T-helper 1 cell treated with Interleukin-12 subunit alpha and Interleukin-12 subunit beta and Interleukin-4 antibody, amounts not matched to agents 30 μg/mL and 1 μg/mL, for 36 hours (primary cell): ENCODE results near the gene PHRF1.
A peak's percentile ranks its signal among the peaks of the same experiment; 100 is the strongest.

ENCODE experiments used
- H3K27ac Mint-ChIP-seq: one replicate; pipeline ENCODE4 v1.8.0; 2021; ENCODE audit warnings: mild to moderate bottlenecking, mixed read lengths
- H3K27me3 Mint-ChIP-seq: one replicate; pipeline ENCODE4 v1.8.0; 2021; ENCODE audit warnings: low read depth, mixed read lengths
- H3K36me3 Mint-ChIP-seq: one replicate; pipeline ENCODE4 v1.8.0; 2021; ENCODE audit warnings: low read depth, mixed read lengths
- H3K4me1 Mint-ChIP-seq: one replicate; pipeline ENCODE4 v1.8.0; 2021; ENCODE audit warnings: low read depth, mixed read lengths
- H3K4me3 Mint-ChIP-seq: one replicate; pipeline ENCODE4 v1.8.0; 2021; ENCODE audit warnings: mild to moderate bottlenecking, moderate library complexity, mixed read lengths
- H3K9me3 Mint-ChIP-seq: one replicate; pipeline ENCODE4 v1.8.0; 2021; ENCODE audit warnings: mixed read lengths

The PHRF1 gene

DNA sequence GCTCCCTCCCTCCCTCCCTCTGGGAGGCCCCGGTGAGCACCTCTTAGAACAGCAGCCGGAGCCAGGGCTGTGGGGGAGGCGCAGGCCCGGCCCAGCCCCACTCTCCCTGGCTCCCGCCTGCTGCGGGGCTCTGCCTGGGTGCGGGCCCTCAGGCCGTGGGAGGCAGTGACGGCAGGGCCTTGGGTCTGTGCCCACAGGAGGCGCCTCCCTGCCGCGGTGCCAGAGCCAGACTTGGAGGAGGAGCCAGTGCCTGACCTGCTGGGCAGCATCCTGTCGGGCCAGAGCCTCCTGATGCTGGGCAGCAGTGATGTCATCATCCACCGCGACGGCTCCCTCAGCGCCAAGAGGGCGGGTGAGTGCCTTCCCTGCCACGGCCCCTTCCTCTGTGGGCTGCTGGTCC, 30.0 kb downstream of the PHRF1 start:
- no peaks in the 10 kb centered on the region for H3K27me3 Mint-ChIP-seq
- H3K36me3 Mint-ChIP-seq, result peaks cover 30% of the 10 kb centered on the region
- H3K27ac Mint-ChIP-seq, result no peak overlapping the region
- no peaks in the 10 kb centered on the region for H3K9me3 Mint-ChIP-seq
- H3K4me1 Mint-ChIP-seq, result peaks cover 2% of the 10 kb centered on the region
- no peak overlapping the region for H3K4me3 Mint-ChIP-seq

DNA sequence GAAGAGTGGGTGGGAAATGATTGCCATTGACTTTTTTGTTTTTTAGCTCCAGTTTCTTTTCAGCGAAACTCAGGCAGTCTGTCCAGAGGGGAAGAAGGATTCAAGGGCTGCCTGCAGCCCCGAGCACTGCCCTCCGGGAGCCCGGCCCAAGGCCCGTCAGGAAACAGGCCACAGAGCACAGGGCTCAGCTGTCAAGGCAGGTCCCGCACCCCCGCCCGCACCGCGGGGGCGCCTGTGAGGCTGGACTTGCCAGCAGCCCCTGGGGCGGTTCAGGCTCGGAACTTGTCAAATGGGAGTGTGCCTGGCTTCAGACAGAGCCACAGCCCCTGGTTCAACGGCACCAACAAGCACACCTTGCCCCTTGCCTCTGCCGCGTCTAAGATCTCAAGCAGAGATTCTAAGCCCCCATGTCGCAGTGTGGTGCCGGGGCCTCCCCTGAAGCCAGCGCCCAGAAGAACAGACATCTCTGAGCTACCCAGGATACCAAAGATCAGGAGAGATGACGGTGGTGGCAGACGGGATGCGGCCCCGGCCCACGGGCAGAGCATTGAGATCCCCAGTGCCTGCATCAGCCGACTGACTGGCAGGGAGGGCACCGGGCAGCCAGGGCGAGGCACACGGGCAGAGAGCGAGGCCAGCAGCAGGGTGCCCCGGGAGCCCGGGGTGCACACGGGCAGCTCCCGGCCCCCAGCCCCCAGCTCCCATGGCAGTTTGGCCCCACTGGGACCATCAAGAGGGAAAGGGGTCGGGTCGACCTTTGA, 30.9 kb downstream of the PHRF1 start:
- no peaks in the 10 kb centered on the region for H3K27me3 Mint-ChIP-seq
- H3K27ac Mint-ChIP-seq, result no peak overlapping the region
- peaks cover 28% of the 10 kb centered on the region for H3K36me3 Mint-ChIP-seq
- H3K4me1 Mint-ChIP-seq, result peaks cover 4% of the 10 kb centered on the region
- no peak overlapping the region for H3K4me3 Mint-ChIP-seq
- no peaks in the 10 kb centered on the region for H3K9me3 Mint-ChIP-seq

- Mint-ChIP-seq H3K9me3 (no peaks in the 10 kb centered on the region), H3K4me1 (peaks cover 4% of the 10 kb centered on the region), H3K36me3 (peaks cover 32% of the 10 kb centered on the region), H3K4me3 (no peak overlapping the region), H3K27me3 (no peaks in the 10 kb centered on the region), H3K27ac (no peak overlapping the region)
These were observed 31.8 kb downstream of the PHRF1 start for GRCh38 chr11:607971-608659.

- H3K27me3 Mint-ChIP-seq, result no peaks in the 10 kb centered on the region
- H3K4me1 Mint-ChIP-seq, result peaks cover 4% of the 10 kb centered on the region
- no peak overlapping the region for H3K27ac Mint-ChIP-seq
- H3K9me3 Mint-ChIP-seq, result no peaks in the 10 kb centered on the region
- H3K36me3 Mint-ChIP-seq, result peaks cover 34% of the 10 kb centered on the region
- no peak overlapping the region for H3K4me3 Mint-ChIP-seq
These were observed 32.6 kb downstream of the PHRF1 start for GRCh38 chr11:608791-609251.

GRCh38 chr11:609341-609811, 33.1 kb downstream of the PHRF1 start:
- Mint-ChIP-seq H3K9me3 (no peaks in the 10 kb centered on the region), H3K36me3 (peaks cover 33% of the 10 kb centered on the region), H3K27me3 (no peaks in the 10 kb centered on the region), H3K27ac (no peak overlapping the region), H3K4me3 (no peak overlapping the region), H3K4me1 (peaks cover 7% of the 10 kb centered on the region)

- Mint-ChIP-seq H3K9me3 (no peaks in the 10 kb centered on the region), H3K36me3 (peaks cover 33% of the 10 kb centered on the region), H3K4me3 (no peak overlapping the region), H3K27ac (no peak overlapping the region), H3K4me1 (peaks cover 11% of the 10 kb centered on the region), H3K27me3 (no peaks in the 10 kb centered on the region)
These were observed 34.0 kb downstream of the PHRF1 start for GRCh38 chr11:610146-610801.

- Mint-ChIP-seq H3K27ac (no peak overlapping the region), H3K36me3 (peaks cover 34% of the 10 kb centered on the region), H3K9me3 (no peaks in the 10 kb centered on the region)
These were observed 35.0 kb downstream of the PHRF1 start for GRCh38 chr11:611001-611996.

GRCh38 chr11:612201-612960, 36.1 kb downstream of the PHRF1 start:
- H3K27ac Mint-ChIP-seq, result peak overlapping the region; percentile 81
- peaks cover 13% of the 10 kb centered on the region for H3K4me1 Mint-ChIP-seq
- peak overlapping the region; percentile 70 for H3K4me3 Mint-ChIP-seq
- no peaks in the 10 kb centered on the region for H3K9me3 Mint-ChIP-seq
- H3K36me3 Mint-ChIP-seq, result peaks cover 29% of the 10 kb centered on the region
- H3K27me3 Mint-ChIP-seq, result no peaks in the 10 kb centered on the region

More at GRCh38 chr11:611001-611996, 35.0 kb downstream of the PHRF1 start:
- Mint-ChIP-seq H3K27me3 (no peaks in the 10 kb centered on the region), H3K4me3 (no peak overlapping the region), H3K4me1 (peaks cover 13% of the 10 kb centered on the region)

GRCh38 chr11:612961-613300, 36.7 kb downstream of the PHRF1 start:
- H3K36me3 Mint-ChIP-seq, result peaks cover 29% of the 10 kb centered on the region

GRCh38 chr11:613369-613968, 37.2 kb downstream of the PHRF1 start:
- no peaks in the 10 kb centered on the region for H3K9me3 Mint-ChIP-seq
- peak overlapping the region; percentile 50 for H3K4me3 Mint-ChIP-seq
- peak overlapping the region; percentile 78 for H3K27ac Mint-ChIP-seq
- no peaks in the 10 kb centered on the region for H3K27me3 Mint-ChIP-seq
- peaks cover 13% of the 10 kb centered on the region for H3K4me1 Mint-ChIP-seq
- H3K36me3 Mint-ChIP-seq, result peaks cover 25% of the 10 kb centered on the region

More at GRCh38 chr11:612961-613300, 36.7 kb downstream of the PHRF1 start:
- H3K9me3 Mint-ChIP-seq, result no peaks in the 10 kb centered on the region
- no peak overlapping the region for H3K27ac Mint-ChIP-seq
- peaks cover 13% of the 10 kb centered on the region for H3K4me1 Mint-ChIP-seq
- H3K4me3 Mint-ChIP-seq, result no peak overlapping the region
- no peaks in the 10 kb centered on the region for H3K27me3 Mint-ChIP-seq

- Mint-ChIP-seq H3K4me1 (peaks cover 13% of the 10 kb centered on the region), H3K36me3 (peaks cover 23% of the 10 kb centered on the region), H3K4me3 (peak overlapping the region; percentile 77), H3K9me3 (no peaks in the 10 kb centered on the region), H3K27ac (peak overlapping the region; percentile 78), H3K27me3 (no peaks in the 10 kb centered on the region)
These were observed 37.9 kb downstream of the PHRF1 start for GRCh38 chr11:614021-614622.

DNA sequence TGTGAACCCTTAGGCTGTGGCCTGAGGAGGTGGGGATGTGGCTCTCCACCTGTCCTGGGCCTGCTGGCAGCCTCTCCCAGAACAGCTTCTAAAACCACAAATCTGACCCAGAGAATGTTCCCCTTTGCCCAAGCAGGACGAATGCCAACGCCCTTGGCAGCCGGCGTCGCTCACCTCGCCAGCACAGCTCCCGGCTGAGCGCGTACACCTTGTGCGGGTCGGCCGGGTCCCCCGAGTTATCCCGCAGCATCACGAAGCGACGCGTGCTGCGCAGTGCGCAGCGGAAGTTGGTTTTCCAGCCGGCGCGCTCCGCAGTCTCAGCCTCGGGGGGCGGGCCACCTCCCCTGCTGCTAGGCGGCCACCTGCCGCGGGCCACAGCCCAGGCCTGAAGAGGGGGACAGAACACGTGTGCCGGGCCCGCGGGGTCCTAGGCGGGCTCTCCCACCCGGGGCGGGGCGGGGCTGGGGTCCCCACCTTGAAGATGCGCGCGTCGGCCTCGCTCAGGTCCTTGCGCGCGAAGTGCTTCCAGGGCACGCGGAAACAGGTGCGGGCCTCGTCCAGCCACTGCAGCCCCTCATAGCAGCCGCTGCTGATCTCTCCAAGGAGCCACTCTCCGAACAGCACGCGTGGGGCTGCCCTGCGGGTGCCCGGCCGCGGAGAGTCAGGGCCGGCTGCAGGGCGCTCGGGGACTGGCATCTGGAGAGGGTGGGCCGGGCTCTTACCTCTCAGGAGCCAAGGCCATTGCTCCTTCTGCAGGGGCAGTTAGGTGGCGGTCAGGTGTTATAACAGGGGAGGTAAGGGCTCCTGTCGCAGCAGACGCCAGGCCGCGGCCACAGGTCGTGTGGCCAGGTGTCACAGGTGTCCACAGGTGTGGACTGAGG, 38.6 kb downstream of the PHRF1 start:
- no peaks in the 10 kb centered on the region for H3K9me3 Mint-ChIP-seq
- H3K4me1 Mint-ChIP-seq, result peaks cover 13% of the 10 kb centered on the region
- no peaks in the 10 kb centered on the region for H3K27me3 Mint-ChIP-seq
- H3K27ac Mint-ChIP-seq, result peak overlapping the region; percentile 90
- peak overlapping the region; percentile 89 for H3K4me3 Mint-ChIP-seq
- H3K36me3 Mint-ChIP-seq, result peaks cover 22% of the 10 kb centered on the region
